PFSK-1 (cell line): ENCODE data around the gene GRIN1.

ENCODE experiments used
- FOXP2 ChIP-seq: optimal IDR thresholded peaks from 2 replicates; pipeline ENCODE3; 2011; ENCODE audit warnings: borderline replicate concordance, control low read depth, inconsistent platforms; ENCODE audit not compliant: insufficient read depth; ENCODE audit errors: extremely low read length, extremely low read depth
- POLR2AphosphoS5 ChIP-seq: IDR thresholded peaks from 2 replicates; pipeline ENCODE4 v1.6.1; 2012; ENCODE audit warnings: low read depth, mild to moderate bottlenecking, control low read depth, low read length, moderate library complexity
- REST ChIP-seq, 2 experiments: IDR thresholded peaks; 2 replicates each; pipeline versions ENCODE4 v1.6.1 to v1.8.0; 2011 to 2012; ENCODE audit warnings: low read depth in 2 of 2, low read length in 2 of 2, control low read depth in 1 of 2, inconsistent platforms in 1 of 2, mild to moderate bottlenecking in 1 of 2, moderate library complexity in 1 of 2; ENCODE audit not compliant: insufficient read depth in 1 of 2
- SIN3A ChIP-seq: IDR thresholded peaks from 2 replicates; pipeline ENCODE4 v1.6.1; 2012; ENCODE audit warnings: mild to moderate bottlenecking, low read length, moderate library complexity, borderline replicate concordance; ENCODE audit not compliant: insufficient read depth
- TAF1 ChIP-seq: IDR thresholded peaks from 2 replicates; pipeline ENCODE4 v1.6.1; 2012; ENCODE audit warnings: low read length, control low read depth, borderline replicate concordance; ENCODE audit not compliant: insufficient read depth

Gene GRIN1

GRCh38 chr9:137168904-137169856 lies 30.2 kb downstream of the GRIN1 start:
- TF ChIP-seq TAF1 (no peak), REST (IDR thresholded peaks at IDR 0.05; ENCODE audit: insufficient read depth in 1 of 2, low read depth in 2 of 2, low read length in 2 of 2) (no peak), FOXP2 (no peak), POLR2AphosphoS5 (no peak), SIN3A (no peak)

GRCh38 chr9:137169896-137170358 lies 31.0 kb downstream of the GRIN1 start, which contains the start of gene LRRC26:
Gene LRRC26 (minus strand): TSS chr9:137170051. CDS start chr9:137169943, 108 bp downstream.
- TF ChIP-seq REST (IDR thresholded peaks at IDR 0.05; ENCODE audit: insufficient read depth in 1 of 2, low read depth in 2 of 2, low read length in 2 of 2) (no peak), SIN3A (no peak), POLR2AphosphoS5 (no peak)

- no peak for TF ChIP-seq POLR2AphosphoS5
- TF ChIP-seq SIN3A, result no peak
- no peak for TF ChIP-seq TAF1
- no peak for TF ChIP-seq REST (IDR thresholded peaks at IDR 0.05; ENCODE audit: insufficient read depth in 1 of 2, low read depth in 2 of 2, low read length in 2 of 2)
- no peak for TF ChIP-seq FOXP2
Observed at GRCh38 chr9:137170486-137171148, 31.7 kb downstream of the GRIN1 start.

DNA sequence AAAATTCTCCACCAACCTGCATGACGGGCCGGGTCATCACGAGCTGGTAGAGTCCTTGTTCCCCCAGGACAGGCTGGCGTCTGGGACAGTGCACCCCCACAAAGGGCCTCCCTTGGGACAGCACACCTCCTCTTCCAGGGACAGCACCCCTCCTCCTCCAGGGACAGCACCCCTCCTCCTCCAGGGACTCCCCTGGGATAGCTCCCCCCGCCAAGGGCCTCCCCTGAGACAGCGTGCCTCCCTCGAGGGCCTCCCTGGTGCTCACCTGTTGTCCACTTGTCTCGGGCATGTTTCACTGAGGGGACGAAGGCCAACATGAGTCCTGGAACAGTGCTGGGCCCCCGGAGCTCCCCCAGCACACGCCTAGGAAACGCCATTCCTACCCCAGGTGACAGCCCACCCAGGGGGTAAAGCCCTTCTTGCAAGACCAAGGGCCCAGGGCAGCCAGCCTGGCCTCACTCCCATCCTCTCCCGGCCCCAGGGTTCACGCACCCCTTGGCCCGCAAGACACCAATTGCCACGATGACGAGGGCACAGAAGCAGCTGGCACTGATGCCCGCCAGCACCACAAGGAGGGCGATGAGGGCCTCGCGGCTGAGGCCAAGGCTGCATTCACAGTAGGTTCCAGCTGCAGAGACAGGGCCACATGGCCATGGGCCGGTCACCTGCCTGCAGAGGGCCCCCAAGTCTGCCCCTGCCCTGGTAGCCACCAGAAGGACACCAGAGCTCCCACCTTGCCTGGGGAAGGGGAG lies 32.4 kb downstream of the GRIN1 start:
- TF ChIP-seq REST (IDR thresholded peaks at IDR 0.05; ENCODE audit: insufficient read depth in 1 of 2, low read depth in 2 of 2, low read length in 2 of 2), result no peak
- no peak for TF ChIP-seq SIN3A
- no peak for TF ChIP-seq TAF1
